H1 (cell line): ENCODE data around the gene ABL1. TPM values are rescaled to one million over a fixed set of nuclear protein-coding genes. Genes with fewer than 3 reads are reported as not detected.
A peak's percentile ranks its signal among the peaks of the same experiment; 100 is the strongest.

Source experiments
- CTCF ChIA-PET: fragments of 300-600 bp; sonication (Branson Sonifier 250); formaldehyde crosslinking; loops from one replicate; lab custom pipeline; 2021; ENCODE audit not compliant: partially characterized antibody; lab: Charles Lee
- POLR2A ChIA-PET: fragments of 300-600 bp; sonication (Branson Sonifier 250); formaldehyde crosslinking; loops from one replicate; lab custom pipeline; 2021; ENCODE audit warnings: inconsistent platforms; ENCODE audit not compliant: partially characterized antibody; lab: Charles Lee
- DNase-seq, 2 experiments: peaks; one replicate each; pipeline versions ENCODE4 v3.0.0 to v3.0.0-alpha.2; 2010 to 2022; ENCODE audit warnings: low spot score in 2 of 2, low read depth in 1 of 2, mixed read lengths in 1 of 2
- FAIRE-seq: peaks from 2 replicates; lab custom pipeline; 2011; peaks lifted over from hg19 to GRCh38; lab: Jason Lieb, UNC
- H2AFZ ChIP-seq: 2 replicates; pipeline ENCODE4 v1.8.1; 2012; ENCODE audit warnings: low read length, inconsistent platforms
- H2AK5ac ChIP-seq: 2 replicates; pipeline ENCODE4 v1.6.1; 2013; ENCODE audit warnings: low read depth, low read length
- H2BK120ac ChIP-seq: replicated peaks from 2 replicates; pipeline ENCODE3; 2013; ENCODE audit warnings: low read depth, low read length, inconsistent platforms
- H2BK12ac ChIP-seq: 2 replicates; pipeline ENCODE4 v1.6.1; 2013; ENCODE audit warnings: low read depth, low read length
- H2BK15ac ChIP-seq: 2 replicates; pipeline ENCODE4 v1.6.1; 2013; ENCODE audit warnings: low read length
- H2BK20ac ChIP-seq: 2 replicates; pipeline ENCODE4 v1.6.1; 2013; ENCODE audit warnings: low read length
- H2BK5ac ChIP-seq: 2 replicates; pipeline ENCODE4 v1.6.1; 2013; ENCODE audit warnings: low read depth, low read length
- H3K14ac ChIP-seq: 2 replicates; pipeline ENCODE4 v1.6.1; 2013; ENCODE audit warnings: inconsistent platforms; ENCODE audit not compliant: insufficient read length
- H3K18ac ChIP-seq: 2 replicates; pipeline ENCODE4 v1.6.1; 2013; ENCODE audit warnings: low read length; ENCODE audit errors: extremely low read depth
- H3K23ac ChIP-seq: 2 replicates; pipeline ENCODE4 v1.6.1; 2013; ENCODE audit warnings: inconsistent platforms; ENCODE audit not compliant: insufficient read length
- H3K23me2 ChIP-seq: 2 replicates; pipeline ENCODE4 v1.6.1; 2013; ENCODE audit warnings: low read depth, low read length
- H3K27ac ChIP-seq: 2 replicates; pipeline ENCODE4 v1.6.1; 2011; ENCODE audit warnings: low read depth, low read length, inconsistent platforms
- H3K27me3 ChIP-seq, 4 experiments: replicated peaks in 1 of 4; 1 replicate in 1 of 4; 2 replicates in 3 of 4; pipeline versions ENCODE4 v1.6.1 to v1.8.1; 2011 to 2013; ENCODE audit warnings: low read length in 3 of 4, mild to moderate bottlenecking in 3 of 4, inconsistent platforms in 2 of 4, mixed read lengths in 2 of 4, moderate library complexity in 1 of 4; ENCODE audit not compliant: control insufficient read depth in 3 of 4, insufficient read depth in 3 of 4; ENCODE audit errors: extremely low read depth in 1 of 4
- H3K36me3 ChIP-seq, 4 experiments: 2 replicates each; pipeline versions ENCODE4 v1.6.1 to v1.8.1; 2011 to 2013; ENCODE audit warnings: mild to moderate bottlenecking in 4 of 4, low read length in 3 of 4, moderate library complexity in 2 of 4, control low read depth in 1 of 4, inconsistent platforms in 1 of 4; ENCODE audit not compliant: insufficient read depth in 4 of 4, control insufficient read depth in 2 of 4
- H3K4ac ChIP-seq: replicated peaks from 2 replicates; pipeline ENCODE3; 2013; ENCODE audit warnings: low read length, low read depth, mixed read lengths, inconsistent platforms; ENCODE audit not compliant: insufficient read length
- H3K4me1 ChIP-seq, 4 experiments: replicated peaks in 1 of 4; 1 replicate in 1 of 4; 2 replicates in 3 of 4; pipeline versions ENCODE4 v1.6.1 to v1.8.1; 2011 to 2013; ENCODE audit warnings: low read length in 3 of 4, inconsistent platforms in 2 of 4, mixed read lengths in 1 of 4; ENCODE audit not compliant: insufficient read depth in 4 of 4, control insufficient read depth in 3 of 4
- H3K4me2 ChIP-seq, 2 experiments: 2 replicates each; pipeline versions ENCODE4 v1.6.1 to v1.8.1; 2011 to 2013; ENCODE audit warnings: low read depth in 2 of 2, low read length in 2 of 2, control low read depth in 1 of 2, inconsistent platforms in 1 of 2, mild to moderate bottlenecking in 1 of 2; ENCODE audit not compliant: insufficient read depth in 1 of 2
- H3K4me3 ChIP-seq, 4 experiments: fragments of 200-600, 300-600 bp in 1 of 4; sonication (generic), shearing (Covaris generic), sonication (Bioruptor Twin) in 1 of 4; 2 replicates each; pipeline versions ENCODE4 v1.5.1 to v1.8.1; 2011 to 2016; ENCODE audit warnings: low read length in 4 of 4, low read depth in 3 of 4, control low read depth in 2 of 4, inconsistent platforms in 2 of 4, mild to moderate bottlenecking in 2 of 4, mixed read lengths in 1 of 4, moderate library complexity in 1 of 4; ENCODE audit not compliant: insufficient read depth in 2 of 4; ENCODE audit errors: extremely low read depth in 1 of 4
- H3K56ac ChIP-seq: replicated peaks from 2 replicates; pipeline ENCODE3; 2013; ENCODE audit warnings: low read depth, mild to moderate bottlenecking, mixed read lengths, low read length, inconsistent platforms; ENCODE audit not compliant: insufficient read length
- H3K79me1 ChIP-seq: 2 replicates; pipeline ENCODE4 v1.6.1; 2013; ENCODE audit warnings: low read depth, low read length, control low read depth
- H3K79me2 ChIP-seq, 2 experiments: 2 replicates each; pipeline versions ENCODE4 v1.6.1 to v1.8.1; 2012 to 2013; ENCODE audit warnings: low read length in 2 of 2, mild to moderate bottlenecking in 2 of 2, inconsistent platforms in 1 of 2; ENCODE audit not compliant: insufficient read depth in 2 of 2, control insufficient read depth in 1 of 2
- H3K9ac ChIP-seq, 4 experiments: replicated peaks in 1 of 4; 1 replicate in 1 of 4; 2 replicates in 3 of 4; pipeline versions ENCODE4 v1.6.1 to v1.8.1; 2011 to 2013; ENCODE audit warnings: low read depth in 3 of 4, low read length in 3 of 4, control low read depth in 2 of 4, mild to moderate bottlenecking in 2 of 4, moderate library complexity in 2 of 4, inconsistent platforms in 1 of 4; ENCODE audit errors: extremely low read depth in 1 of 4
- H3K9me3 ChIP-seq, 2 experiments: 2 replicates each; pipeline versions ENCODE4 v1.6.1 to v1.8.1; 2012 to 2013; ENCODE audit warnings: mild to moderate bottlenecking in 2 of 2, moderate library complexity in 2 of 2, control low read depth in 1 of 2, inconsistent platforms in 1 of 2, low read depth in 1 of 2, low read length in 1 of 2, mixed read lengths in 1 of 2; ENCODE audit not compliant: insufficient read depth in 2 of 2
- H4K20me1 ChIP-seq, 2 experiments: replicated peaks in 1 of 2; 2 replicates each; pipeline versions ENCODE3 to v1.8.1; 2011 to 2013; ENCODE audit warnings: inconsistent platforms in 2 of 2, low read length in 2 of 2, mild to moderate bottlenecking in 1 of 2; ENCODE audit not compliant: insufficient read depth in 2 of 2, control insufficient read depth in 1 of 2
- H4K5ac ChIP-seq: 2 replicates; pipeline ENCODE4 v1.6.1; 2013; ENCODE audit warnings: low read length, low read depth, mixed read lengths, inconsistent platforms; ENCODE audit not compliant: insufficient read length
- H4K8ac ChIP-seq: 2 replicates; pipeline ENCODE4 v1.8.0; 2013; ENCODE audit warnings: mild to moderate bottlenecking, moderate library complexity, low read length, inconsistent platforms; ENCODE audit not compliant: insufficient read depth; ENCODE audit errors: extremely low read depth
- H4K91ac ChIP-seq: replicated peaks from 2 replicates; pipeline ENCODE3; 2013; ENCODE audit warnings: low read length, mixed read lengths, inconsistent platforms; ENCODE audit not compliant: insufficient read length
- BRCA1 ChIP-seq: IDR thresholded peaks from 2 replicates; pipeline ENCODE4 v1.6.1; 2012; ENCODE audit warnings: low read depth, low read length, improper control_type of control experiment
- CBX5 ChIP-seq: fragments of 300-800, 300-1000 bp; sonication (generic); IDR thresholded peaks from 2 replicates; pipeline ENCODE4 v1.7.1; 2016; ENCODE audit warnings: antibody characterized with exemption, low read length, low read depth
- CBX8 ChIP-seq: fragments of 300-800, 300-1000 bp; sonication (generic); IDR thresholded peaks from 2 replicates; pipeline ENCODE4 v1.7.1; 2016; ENCODE audit warnings: low read depth, low read length, borderline replicate concordance
- CTCF ChIP-seq, 3 experiments: IDR thresholded peaks; 1 replicate in 2 of 3; 2 replicates in 1 of 3; pipeline versions ENCODE4 v1.5.1 to v1.6.1; 2011; ENCODE audit warnings: low read length in 3 of 3, mild to moderate bottlenecking in 3 of 3, inconsistent platforms in 2 of 3, low read depth in 1 of 3, moderate library complexity in 1 of 3; ENCODE audit not compliant: insufficient read depth in 1 of 3; ENCODE audit errors: control extremely low read depth in 1 of 3
- SIRT6 ChIP-seq: IDR thresholded peaks from one replicate; pipeline ENCODE4 v1.7.1; 2012; ENCODE audit warnings: low read length, inconsistent platforms
- SP2 ChIP-seq: IDR thresholded peaks from 2 replicates; pipeline ENCODE4 v1.6.1; 2012; ENCODE audit warnings: mild to moderate bottlenecking, low read length, inconsistent platforms
- SP4 ChIP-seq: IDR thresholded peaks from 2 replicates; pipeline ENCODE4 v1.6.1; 2012; ENCODE audit warnings: low read length, inconsistent platforms
- USF2 ChIP-seq: IDR thresholded peaks from 2 replicates; pipeline ENCODE4 v1.6.1; 2011; ENCODE audit warnings: low read length, improper control_type of control experiment
- WGBS, 2 experiments: shearing (Covaris generic) in 1 of 2; methylation state at CpG; one replicate each; pipeline versions ENCODE4 v1.1.6 to v1.1.7; 2013 to 2015; ENCODE audit warnings: low lambda C conversion rate in 2 of 2, mixed read lengths in 2 of 2, inconsistent platforms in 1 of 2, low coverage in 1 of 2, missing lambda C conversion rate in 1 of 2; ENCODE audit not compliant: insufficient replicate concordance in 2 of 2, insufficient coverage in 1 of 2, insufficient read length in 1 of 2; ENCODE audit errors: extremely low coverage in 1 of 2, missing lambda C conversion rate in 1 of 2; 5-methylcytosine and 5-hydroxymethylcytosine counted together
- polyA plus RNA-seq, 7 experiments: library from polyadenylated mRNA; depleted of rRNA in 3 of 7; stranded (reverse) in 5 of 7; unstranded in 2 of 7; fragments of >200 nt in 5 of 7; fragments of 200-250 nt in 2 of 7; gene quantifications; 1 replicate in 5 of 7; 2 replicates in 1 of 7; 4 replicates in 1 of 7; pipeline versions ENCODE4 v1.2.1 to v1.2.3, GENCODE V29; 2011 to 2013; ENCODE audit warnings: missing spikeins in 2 of 7, mixed read lengths in 2 of 7
- total RNA-seq: library from RNA; stranded (reverse); fragmentation: NEBNext Ultra II Directional; extraction: Animal tissue kit (Norgen Biotek cat#: 25700); gene quantifications from 2 replicates; pipeline ENCODE4 v1.2.1, GENCODE V29; 2021

The ABL1 gene
- total and polyA plus RNA-seq, 2 of the 8 experiments (the other 6 are each of a cell fraction or from before 2014, with no cell fraction given), result 35.3 to 104 TPM

GRCh38 chr9:130837002-130837511 is 2.0 kb downstream of the ABL1 start:
- TF ChIP-seq BRCA1, result no peak
- no peak for TF ChIP-seq CBX5
- no peak for TF ChIP-seq SIRT6
- no peak for TF ChIP-seq SP2
- no peak for TF ChIP-seq CTCF (IDR thresholded peaks at IDR 0.05; ENCODE audit: control extremely low read depth in 1 of 3, insufficient read depth in 1 of 3, low read depth in 1 of 3, low read length in 3 of 3)
- TF ChIP-seq USF2, result no peak
- TF ChIP-seq CBX8, result no peak
- no peak for TF ChIP-seq SP4
- ChIA-PET POLR2A (interaction anchor here (1.2 to 2.7 kb wide), 3 partner anchors 10 to 101 kb away, joined by 5 to 6 read pairs (median 6); no protein-coding TSS in a partner anchor), CTCF (interaction anchor here (1.0 to 1.3 kb wide), 3 partner anchors 26 to 166 kb away, joined by 3 to 4 read pairs (median 3); no protein-coding TSS in a partner anchor)
- H3K27ac ChIP-seq, result no peak overlapping the region
- H3K79me2 ChIP-seq, result peaks cover 16 to 75% of the 10 kb centered on the region in 2 experiments; a peak in 3 of 4 replicates
- no peak overlapping the region for H2BK15ac ChIP-seq
- H3K4me2 ChIP-seq, result peak overlapping the region; percentile 62 to 68
- H2BK120ac ChIP-seq, result no peak overlapping the region
- no peak overlapping the region for H2BK20ac ChIP-seq
- 87% methylated on average over 5 of the region's 5 CpGs; no CpG with 5 or more reads in 1 of the 2 experiments for WGBS, 2 experiments
- H2BK12ac ChIP-seq, result no peak overlapping the region
- H3K14ac ChIP-seq, result no peak overlapping the region
- no peak overlapping the region for H3K56ac ChIP-seq
- H2AK5ac ChIP-seq, result no peak overlapping the region
- no peak overlapping the region; a peak in 1 of 7 replicates for H3K9ac ChIP-seq
- H3K18ac ChIP-seq, result no peak overlapping the region
- H3K27me3 ChIP-seq, result no peaks in the 10 kb centered on the region
- H2BK5ac ChIP-seq, result no peak overlapping the region
- H3K79me1 ChIP-seq, result peaks cover 3% of the 10 kb centered on the region
- FAIRE-seq (no peak), DNase-seq (no peak)
- peaks cover 9 to 20% (median 15%) of the 10 kb centered on the region in 4 experiments for H3K4me1 ChIP-seq
- no peaks in the 10 kb centered on the region for H3K9me3 ChIP-seq
- no peak overlapping the region for H4K5ac ChIP-seq
- no peaks in the 10 kb centered on the region for H3K36me3 ChIP-seq
- no peak overlapping the region for H4K8ac ChIP-seq
- H3K23ac ChIP-seq, result no peak overlapping the region
- peaks cover 2% of the 10 kb centered on the region for H3K23me2 ChIP-seq
- H3K4me3 ChIP-seq, result peak overlapping the region; percentile 15 to 98 (median 58); a peak in 5 of 8 replicates
- H4K91ac ChIP-seq, result no peak overlapping the region
- no peak overlapping the region for H2AFZ ChIP-seq
- H4K20me1 ChIP-seq, result peaks cover 11 to 12% of the 10 kb centered on the region in 2 experiments
- no peak overlapping the region for H3K4ac ChIP-seq
